HG03575 (cell line): ENCODE data around the gene SELENOP.

Experiments used
- ATAC-seq: cut with Tn5 transposase; IDR thresholded peaks from one replicate; pipeline ENCODE4 v1.9.1; 2021; ENCODE audit not compliant: unreplicated experiment, insufficient number of reproducible peaks, low FRiP score; ENCODE audit errors: extremely low read depth

The SELENOP gene

DNA sequence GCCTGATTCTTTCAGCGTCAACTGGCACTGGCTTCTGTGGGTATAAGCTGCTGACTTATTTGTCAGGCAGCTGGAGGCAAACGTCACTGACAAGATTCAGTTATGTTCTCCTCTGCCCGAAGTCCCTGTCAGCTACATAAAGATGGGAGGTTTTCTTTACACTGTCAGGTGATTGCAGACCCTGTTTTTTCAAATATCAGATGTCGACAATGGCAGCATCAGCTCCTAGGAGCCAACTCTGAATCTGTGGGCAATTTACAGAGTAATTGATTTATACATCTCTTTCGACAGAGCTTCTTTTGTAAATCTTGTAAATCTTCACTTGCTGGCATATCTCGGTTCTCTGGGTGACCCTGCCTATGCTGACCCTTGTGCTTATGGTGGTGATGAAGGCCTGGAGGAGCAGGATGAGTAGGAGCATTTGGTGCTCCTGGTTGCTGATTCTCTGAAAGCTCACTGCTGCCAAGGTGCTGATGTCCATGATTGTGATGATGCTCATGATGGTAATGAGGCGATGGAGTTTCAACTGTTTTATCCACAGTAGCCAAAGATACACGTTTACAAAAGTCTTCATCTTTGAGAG, 10.9 kb downstream of the SELENOP start:
- no peak for ATAC-seq

DNA sequence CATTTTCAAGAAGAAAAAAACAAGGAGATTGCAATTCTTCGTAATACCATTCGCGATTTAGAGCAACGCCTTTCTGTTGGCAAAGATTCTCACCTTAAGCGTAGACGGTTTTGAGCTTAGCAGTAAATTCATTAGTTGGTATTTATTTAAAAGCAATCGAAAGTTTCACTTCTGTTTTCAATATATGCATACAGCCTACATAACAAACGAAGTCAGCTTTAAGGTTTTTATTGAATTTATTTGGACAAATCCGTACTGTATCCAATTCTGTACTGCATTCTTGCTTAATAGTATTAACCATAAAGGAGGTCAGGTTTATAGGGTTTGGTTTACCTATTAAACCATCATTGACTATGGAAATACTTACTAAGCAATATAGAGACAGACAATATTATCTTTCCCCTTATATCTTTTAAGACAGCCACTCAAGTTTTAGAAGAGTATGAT, 12.0 kb downstream of the SELENOP start:
- ATAC-seq = no peak

DNA sequence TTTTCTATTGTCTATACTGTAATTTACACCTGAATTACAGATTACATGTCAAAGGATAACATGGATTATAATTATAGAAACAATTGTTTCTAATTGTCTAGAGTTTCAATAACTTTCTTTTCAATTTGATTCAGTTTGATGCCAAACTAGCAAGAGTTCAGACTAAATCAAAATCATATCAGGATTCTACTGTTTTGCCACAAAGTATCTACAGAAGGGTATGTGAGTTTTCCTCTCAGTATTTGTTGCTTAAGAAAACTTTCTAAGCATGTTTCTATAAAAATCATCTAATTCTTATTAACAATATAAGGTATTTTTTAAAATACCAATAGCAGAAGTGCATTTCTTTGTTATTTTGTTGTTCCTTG, 12.5 kb downstream of the SELENOP start:
- no peak for ATAC-seq

DNA sequence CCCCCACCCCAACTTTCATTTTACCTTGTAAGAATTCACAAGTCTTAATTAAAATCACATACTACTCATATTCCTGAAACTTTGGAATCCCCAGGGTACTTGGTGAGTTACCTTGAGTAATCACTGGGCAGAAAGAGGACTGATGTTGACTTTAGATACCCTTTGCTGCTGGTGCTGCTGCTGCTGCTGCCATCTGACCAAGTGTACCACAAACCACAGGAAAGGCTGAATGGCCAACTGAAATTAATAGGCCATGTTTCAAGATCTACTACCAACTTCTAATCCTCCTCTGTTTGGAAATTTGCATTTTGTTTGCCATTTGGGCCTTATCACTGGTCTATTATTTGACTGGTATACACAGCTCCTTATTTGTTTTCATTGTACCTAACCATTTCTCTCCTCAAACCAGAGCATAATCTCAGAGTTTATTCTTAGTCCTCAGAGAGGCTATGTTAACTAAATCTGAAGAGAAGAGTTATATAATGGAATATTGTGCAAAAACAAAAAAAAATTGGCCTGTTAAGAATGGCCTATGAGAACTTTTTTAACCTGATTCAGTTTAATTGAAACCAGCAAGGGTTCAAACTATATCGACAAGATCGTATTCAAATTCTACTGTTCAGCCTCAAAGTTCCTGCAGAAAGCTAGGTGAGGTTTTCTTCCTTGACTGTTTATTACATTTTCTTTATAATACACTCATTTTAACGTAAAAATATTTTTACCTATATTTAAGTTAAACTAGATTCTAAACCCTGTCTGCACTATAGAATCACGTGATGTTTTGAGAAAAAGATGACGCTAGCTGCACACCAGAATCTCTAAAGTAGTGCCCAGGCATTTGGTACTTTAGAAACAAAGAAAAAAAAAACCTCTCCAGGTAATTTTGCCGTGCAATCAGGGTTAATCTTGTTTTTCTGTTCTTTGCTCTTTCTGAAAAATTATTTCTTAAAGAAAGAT, 13.1 kb downstream of the SELENOP start:
- no peak for ATAC-seq

DNA sequence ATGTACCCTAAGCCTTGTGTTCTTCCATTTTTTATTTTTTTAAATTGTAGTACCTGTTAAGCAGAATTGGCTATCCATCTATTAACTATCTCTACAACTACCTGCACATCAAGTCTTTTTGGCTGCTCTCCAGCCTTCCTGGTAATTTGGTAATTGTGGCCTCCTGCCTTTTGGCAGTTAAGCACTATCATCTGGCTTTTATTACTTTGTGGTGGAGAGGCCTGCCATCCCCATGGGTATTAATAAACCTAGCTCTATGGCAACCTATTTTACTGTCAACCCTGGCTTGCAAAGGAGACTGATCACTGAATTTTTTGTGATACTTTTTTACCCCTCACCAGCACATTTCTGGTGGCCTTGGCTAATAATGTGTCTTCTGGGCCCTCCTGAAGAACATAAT, 20.5 kb downstream of the SELENOP start:
- no peak for ATAC-seq

DNA sequence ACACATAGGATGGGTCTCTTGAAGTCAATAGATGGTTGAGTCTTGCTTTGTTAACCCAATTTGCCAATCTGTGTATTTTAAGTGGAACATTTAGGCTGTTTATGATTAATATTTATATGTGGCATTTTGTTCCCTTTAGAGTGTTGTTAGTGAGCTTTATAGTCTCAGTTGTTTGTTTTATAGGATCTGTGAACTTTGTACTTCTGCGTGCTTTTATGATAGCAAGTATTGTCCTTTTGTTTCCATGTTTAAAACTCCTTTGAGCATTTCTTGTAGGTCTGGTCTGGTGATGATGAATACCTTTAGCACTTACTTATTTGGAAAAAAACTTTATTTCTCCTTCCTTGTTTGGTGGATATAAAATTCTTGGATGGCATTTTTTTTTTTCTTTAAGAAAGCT, 23.8 kb downstream of the SELENOP start:
- ATAC-seq = no peak

DNA sequence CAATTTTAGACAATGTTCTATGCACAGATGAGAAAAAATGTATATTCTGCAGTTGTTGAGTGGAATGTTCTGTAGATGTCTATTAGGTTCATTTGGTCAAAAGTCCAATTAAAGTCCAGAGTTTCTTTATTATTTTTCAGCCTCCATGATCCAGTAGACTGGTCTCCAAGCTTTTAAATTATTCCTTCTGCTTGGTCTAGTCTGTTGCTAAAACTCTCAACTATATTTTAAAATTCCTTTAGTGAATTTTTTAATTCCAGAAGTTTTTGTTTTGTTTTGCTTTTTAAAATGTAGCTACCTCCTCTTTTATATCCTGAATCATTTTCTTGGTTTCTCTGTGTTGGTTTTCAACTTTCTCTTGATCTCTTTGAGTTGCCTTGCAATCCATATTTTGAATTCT, 24.6 kb downstream of the SELENOP start:
- no peak for ATAC-seq

DNA sequence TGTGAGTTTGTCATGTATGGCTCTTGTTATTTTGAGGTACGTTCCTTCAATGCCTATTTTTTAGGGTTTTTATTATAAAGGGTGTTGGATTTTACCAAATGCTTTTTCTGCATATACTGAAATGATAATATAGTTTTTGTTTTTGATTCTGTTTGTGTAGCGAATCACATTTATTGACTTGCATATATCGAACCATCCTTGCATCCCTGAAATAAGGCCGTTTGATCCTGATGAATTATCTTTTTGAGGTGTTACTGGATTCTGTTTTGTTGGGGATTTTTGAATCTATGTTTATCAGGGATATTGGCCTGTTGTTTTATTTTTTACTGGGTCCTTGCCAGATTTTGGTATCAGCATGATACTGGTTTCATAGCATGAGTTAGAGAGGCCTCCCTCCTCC, 25.9 kb downstream of the SELENOP start:
- no peak for ATAC-seq

DNA sequence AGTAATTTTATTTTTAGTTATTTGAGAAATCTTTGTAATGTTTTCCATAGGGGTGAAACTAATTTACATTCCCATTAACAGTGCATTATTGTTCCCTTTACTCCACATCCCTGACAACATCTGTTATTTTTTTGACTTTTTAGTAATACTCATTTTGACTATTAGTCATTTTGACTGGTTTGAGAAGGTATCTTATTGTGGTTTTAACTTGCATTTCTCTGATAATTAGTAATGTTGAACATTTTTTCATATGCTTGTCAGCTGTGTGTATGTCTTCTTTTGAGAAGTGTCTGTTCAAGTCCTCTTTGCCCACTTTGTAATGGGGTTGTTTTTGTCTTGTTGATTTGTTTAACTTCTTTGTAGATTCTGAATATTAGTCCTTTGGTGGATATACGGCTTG, 27.6 kb downstream of the SELENOP start:
- ATAC-seq = no peak

DNA sequence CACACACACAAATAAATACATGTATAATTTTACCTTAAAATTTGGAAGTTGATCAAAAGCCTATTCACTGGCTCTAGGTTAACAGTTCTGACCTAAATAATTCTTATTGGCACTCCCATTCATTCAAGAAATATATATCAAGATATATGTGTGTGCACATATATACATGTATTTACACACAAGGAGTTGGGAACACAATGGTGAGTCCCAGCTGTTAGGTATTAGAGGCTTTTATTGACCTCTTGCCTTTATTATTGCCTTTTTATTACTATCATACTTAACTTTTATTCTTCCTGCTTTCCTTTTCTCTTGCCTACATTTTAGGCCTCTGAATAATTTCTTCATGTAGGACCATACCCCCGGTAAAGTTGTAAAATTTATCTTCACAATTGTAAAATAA, 30.1 kb downstream of the SELENOP start:
- no peak for ATAC-seq

DNA sequence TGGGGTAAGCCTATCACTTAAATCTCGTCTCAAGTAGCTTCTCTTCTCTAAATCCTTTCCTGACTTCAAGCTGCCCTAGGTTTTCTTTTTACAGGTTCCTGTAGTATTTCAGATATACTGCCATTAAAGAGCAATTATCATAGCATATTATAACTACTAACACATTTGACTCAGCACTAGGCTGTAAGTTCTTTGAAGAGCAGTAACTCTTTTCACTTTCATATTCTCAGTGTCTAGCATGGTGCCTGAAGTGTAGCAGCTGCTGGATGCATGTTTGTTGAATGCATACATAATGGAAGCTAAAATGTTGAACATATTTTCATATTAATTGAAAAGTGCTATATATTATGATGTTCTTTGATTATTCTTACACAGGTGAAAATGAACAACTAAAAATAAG, 32.6 kb downstream of the SELENOP start:
- no peak for ATAC-seq

DNA sequence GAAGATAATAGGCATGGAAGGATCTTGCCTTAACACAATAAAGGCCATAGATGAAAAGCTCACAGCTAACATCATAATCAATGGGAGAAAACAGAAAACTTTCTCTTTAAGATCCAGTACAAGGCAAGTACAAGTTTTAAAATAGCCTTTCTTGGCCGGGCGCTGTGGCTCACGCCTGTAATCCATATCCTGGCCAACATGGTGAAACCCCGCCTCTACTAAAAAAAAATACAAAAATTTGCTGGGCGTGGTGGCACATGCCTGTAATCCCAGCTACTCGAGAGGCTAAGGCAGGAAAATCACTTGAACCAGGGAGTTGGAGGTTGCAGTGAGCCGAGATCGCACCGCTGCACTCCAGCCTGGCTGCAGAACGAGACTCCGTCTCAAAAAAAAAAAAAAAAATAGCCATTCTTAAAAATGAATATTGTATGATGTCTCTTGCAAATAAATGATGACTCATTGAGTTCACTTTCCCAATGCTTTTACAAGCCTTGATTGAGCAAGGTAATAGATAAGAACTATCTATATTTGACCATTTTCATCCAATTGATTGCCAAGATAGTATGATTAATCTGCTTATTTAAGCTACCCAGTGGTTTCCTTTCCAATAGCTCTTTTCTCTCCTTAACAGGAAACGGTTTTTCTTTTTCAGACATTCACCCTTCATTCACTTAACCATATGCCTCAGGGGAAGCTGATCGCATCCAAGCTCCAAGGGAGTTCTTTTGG, 39.3 kb downstream of the SELENOP start:
- ATAC-seq = no peak

DNA sequence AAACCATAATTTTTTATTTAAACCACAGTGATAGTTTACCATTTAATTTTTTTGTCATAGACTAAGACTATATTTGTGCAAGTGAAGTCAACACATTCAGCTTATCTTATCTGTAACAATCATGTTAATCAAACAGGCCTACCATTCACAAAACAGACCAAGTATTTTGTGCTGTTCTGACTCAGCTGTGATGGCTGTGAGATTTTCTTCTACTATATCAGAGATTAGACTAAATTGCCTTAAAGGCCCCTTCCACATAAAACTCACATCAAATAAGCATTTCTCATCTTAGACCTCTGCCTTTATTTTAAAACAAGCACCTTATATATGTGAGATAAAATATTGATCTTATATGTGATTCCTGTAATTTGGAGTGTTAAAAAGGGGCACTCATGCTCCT, 41.7 kb downstream of the SELENOP start:
- ATAC-seq = no peak

DNA sequence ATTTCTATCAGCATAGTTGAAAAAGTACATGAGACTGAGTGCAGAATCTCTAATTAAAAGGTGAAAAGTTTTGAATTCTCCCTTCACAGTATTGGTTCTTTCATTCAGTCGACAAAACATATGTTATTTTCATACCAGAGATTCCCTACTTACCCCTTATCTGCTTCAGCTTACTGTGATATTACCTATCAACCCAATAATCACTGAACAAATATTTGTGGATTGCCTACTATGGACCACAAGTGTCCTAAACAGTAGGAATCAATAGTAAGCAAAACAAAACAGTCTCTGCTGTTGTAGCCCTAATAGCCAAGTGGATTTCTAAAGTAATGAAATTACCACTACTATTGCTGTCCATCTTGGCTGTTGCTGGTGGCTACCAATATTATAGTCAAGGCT, 43.6 kb downstream of the SELENOP start:
- ATAC-seq = no peak

DNA sequence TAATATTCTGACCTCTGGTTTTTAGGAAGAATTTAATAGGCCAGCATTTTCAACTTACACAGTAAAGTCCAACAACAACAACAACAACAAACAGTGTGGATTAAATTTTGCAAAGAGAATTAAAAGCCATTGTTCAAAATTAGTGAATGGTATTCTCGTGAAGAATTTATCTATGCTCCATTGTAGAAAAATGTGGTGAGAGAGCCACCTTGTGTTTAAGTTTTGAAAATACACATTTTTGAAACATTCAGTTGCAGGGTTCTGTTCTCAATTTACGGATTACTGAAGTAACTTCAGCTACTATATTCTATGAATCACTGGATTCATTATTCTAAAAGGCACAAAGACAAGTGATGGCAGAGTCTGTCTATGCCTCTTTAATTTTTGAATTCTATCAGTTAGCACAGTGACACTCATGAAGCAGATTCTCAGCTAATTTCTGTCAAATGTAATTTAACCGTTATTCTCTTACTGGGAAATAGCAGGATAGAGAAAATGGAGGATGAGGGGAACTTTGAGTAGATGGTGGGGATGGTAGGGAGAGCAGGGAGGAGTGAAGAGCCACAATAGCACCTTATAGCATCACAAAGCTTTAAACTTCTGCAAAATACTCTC, 44.1 kb downstream of the SELENOP start:
- ATAC-seq = no peak

DNA sequence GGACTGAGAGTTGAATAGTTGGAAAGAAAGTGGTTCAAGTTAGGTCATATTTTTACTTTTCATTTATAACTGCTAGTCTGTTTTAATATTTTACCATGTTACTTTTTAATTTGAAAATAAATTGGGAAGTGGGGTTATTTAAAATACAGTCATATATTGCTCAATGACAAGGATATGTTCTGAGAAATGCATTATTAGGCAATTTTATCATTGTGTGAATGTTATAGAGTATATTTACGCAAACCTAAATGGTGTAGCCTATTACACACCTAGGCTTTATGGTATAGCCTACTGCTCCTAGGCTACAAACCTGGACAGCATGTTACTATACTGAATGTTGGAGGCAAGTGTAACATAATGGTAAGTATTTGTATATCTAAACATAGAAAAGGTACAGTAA, 49.9 kb downstream of the SELENOP start:
- no peak for ATAC-seq

DNA sequence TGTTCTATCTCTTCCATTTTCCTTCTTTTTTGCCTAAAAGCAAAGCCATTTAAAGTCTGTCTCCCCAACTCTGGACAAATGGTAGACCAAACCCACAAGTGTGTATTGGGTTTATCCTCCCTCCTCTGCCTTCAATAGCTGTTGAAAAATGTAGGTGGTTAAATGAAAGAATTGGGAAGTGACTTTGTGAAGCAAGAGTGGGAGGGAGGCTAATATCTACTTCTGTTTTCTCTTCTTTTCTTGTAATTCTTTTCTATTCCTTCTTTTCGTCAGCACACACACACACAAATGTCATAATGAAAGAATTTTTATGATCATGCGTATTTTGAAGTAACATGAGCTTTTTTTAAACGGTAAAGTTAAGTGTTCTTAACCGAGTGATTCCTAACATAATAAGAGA, 51.3 kb downstream of the SELENOP start:
- no peak for ATAC-seq

DNA sequence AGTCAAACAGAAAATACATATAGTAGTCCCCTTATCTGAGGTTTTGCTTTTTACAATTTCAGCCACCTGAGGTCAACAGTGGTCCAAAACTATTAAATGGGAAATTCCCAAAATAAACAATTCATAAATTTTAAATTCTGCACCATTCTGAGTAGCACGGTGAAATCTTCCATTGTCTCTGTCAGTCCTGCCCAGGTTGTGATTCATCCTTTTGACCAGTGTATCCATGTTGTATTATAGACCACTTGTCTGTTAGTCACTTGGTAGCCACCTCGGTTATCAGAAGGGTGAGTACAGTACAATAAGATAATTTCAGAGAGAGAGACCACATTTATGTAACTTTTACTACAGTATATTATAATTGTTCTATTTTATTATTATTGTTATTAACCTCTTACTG, 52.2 kb downstream of the SELENOP start:
- ATAC-seq = no peak
